Spleen (tissue), 11 donors: Measurements from ENCODE around the gene PPP2R3B. TPM values are rescaled to one million over a fixed set of nuclear protein-coding genes. Genes with fewer than 3 reads are reported as not detected.

Experiments used
- DNase-seq: peaks from one replicate; pipeline ENCODE4 v3.0.0-alpha.2; 2020
- H3K27ac ChIP-seq, 8 donors: fragments of 200-600 bp; sonication (generic) in 7 of 8; 1 replicate in 4 of 8; 2 replicates in 4 of 8; pipeline versions ENCODE4 v1.5.0 to v1.8.0; 2016 to 2021; ENCODE audit warnings: inconsistent platforms in 4 of 8, mild to moderate bottlenecking in 4 of 8, moderate library complexity in 1 of 8
- H3K27me3 ChIP-seq, 7 donors: fragments of 200-600 bp; sonication (generic) in 6 of 7; replicated peaks in 1 of 7; 1 replicate in 4 of 7; 2 replicates in 3 of 7; pipeline versions ENCODE4 v1.5.0 to v1.8.0; 2016 to 2021; ENCODE audit warnings: inconsistent platforms in 3 of 7, mild to moderate bottlenecking in 1 of 7
- H3K36me3 ChIP-seq, 6 donors: fragments of 200-600 bp; sonication (generic) in 5 of 6; 1 replicate in 4 of 6; 2 replicates in 2 of 6; pipeline versions ENCODE4 v1.5.0 to v1.8.0; 2016 to 2021; ENCODE audit warnings: inconsistent platforms in 2 of 6
- H3K4me1 ChIP-seq, 6 donors: fragments of 200-600 bp; sonication (generic) in 5 of 6; 1 replicate in 3 of 6; 2 replicates in 3 of 6; pipeline versions ENCODE4 v1.5.0 to v1.8.0; 2016 to 2021; ENCODE audit warnings: inconsistent platforms in 3 of 6
- H3K4me3 ChIP-seq, 8 donors: fragments of 200-600 bp; sonication (generic) in 7 of 8; 1 replicate in 4 of 8; 2 replicates in 4 of 8; pipeline versions ENCODE4 v1.5.0 to v1.8.0; 2016 to 2021; ENCODE audit warnings: inconsistent platforms in 4 of 8, mild to moderate bottlenecking in 4 of 8, moderate library complexity in 2 of 8
- H3K9me3 ChIP-seq, 8 donors: fragments of 200-600 bp; sonication (generic) in 7 of 8; 1 replicate in 4 of 8; 2 replicates in 4 of 8; pipeline versions ENCODE4 v1.5.0 to v1.8.0; 2016 to 2021; ENCODE audit warnings: inconsistent platforms in 4 of 8
- POLR2A ChIP-seq, 3 donors: fragments of 450-650 bp; IDR thresholded peaks; one replicate each; pipeline ENCODE4 v1.5.1; 2017; ENCODE audit warnings: antibody characterized with exemption in 3 of 3, mild to moderate bottlenecking in 1 of 3
- POLR2AphosphoS5 ChIP-seq, 3 donors: sonication (generic); formaldehyde crosslinking; IDR thresholded peaks; one replicate each; pipeline ENCODE4 v1.5.1; 2017; ENCODE audit warnings: antibody characterized with exemption in 3 of 3
- whole genome bisulfite sequencing, 5 donors: extraction: QIAGEN DNeasy Blood & Tissue Kit in 3 of 5; methylation state at CpG; one replicate each; pipeline versions ENCODE4 v1.1.5 to v1.1.7; 2013 to 2018; 5-methylcytosine and 5-hydroxymethylcytosine counted together
- intact Hi-C: fragments of 100-400 bp; cut with DNase I; formaldehyde crosslinking; loops from one replicate; pipeline ENCODE4 v1.15.0; 2023; ENCODE audit warnings: low total_unique reads
- polyA plus RNA-seq, 3 donors: library from polyadenylated mRNA; stranded (reverse); fragments of 200-250 nt; gene quantifications; one replicate each; pipeline ENCODE4 v1.2.1, GENCODE V29; 2013
- total RNA-seq, 7 donors: library from RNA; depleted of rRNA in 3 of 7; stranded (reverse); fragments of >200 nt in 3 of 7; fragmentation: NEBNext Ultra II Directional in 4 of 7; extraction: Animal tissue kit (Norgen Biotek cat#: 25700) in 4 of 7; gene quantifications; one replicate each; pipeline versions ENCODE4 v1.1.0 to v1.2.1, GENCODE V29; 2016 to 2021
- TF ChIP-seq, protein P1 (sequence below), 11 experiments: fragments of 200-600 bp in 7 of 11; fragments of 450-650 bp in 4 of 11; sonication (generic) in 4 of 11; IDR thresholded peaks in 8 of 11; conservative IDR thresholded peaks in 3 of 11; 1 replicate in 7 of 11; 2 replicates in 4 of 11; pipeline versions ENCODE4 v1.4.0 to v1.8.0; 2016 to 2021; ENCODE audit warnings: antibody characterized with exemption in 11 of 11, inconsistent platforms in 4 of 11, mild to moderate bottlenecking in 1 of 11
- donor health status: healthy with polysubstance abuse.
- donor health status: DM: no; HTN: no; CAD: no; lungs with moderate emphysema.
- donor health status: DM: no; HTN: no; CAD: no.
- donor health status: Bipolar disorder and iron deficiency.
- donor health status: healthy.
- donor health status: DM: no; HTN: no; CAD: no.
- donor health status: DM: yes; HTN: yes; CAD: no.

PPP2R3B gene
- total and polyA plus RNA-seq, 10 donors: 12.6 to 62.2 (median 26.9) TPM

DNA sequence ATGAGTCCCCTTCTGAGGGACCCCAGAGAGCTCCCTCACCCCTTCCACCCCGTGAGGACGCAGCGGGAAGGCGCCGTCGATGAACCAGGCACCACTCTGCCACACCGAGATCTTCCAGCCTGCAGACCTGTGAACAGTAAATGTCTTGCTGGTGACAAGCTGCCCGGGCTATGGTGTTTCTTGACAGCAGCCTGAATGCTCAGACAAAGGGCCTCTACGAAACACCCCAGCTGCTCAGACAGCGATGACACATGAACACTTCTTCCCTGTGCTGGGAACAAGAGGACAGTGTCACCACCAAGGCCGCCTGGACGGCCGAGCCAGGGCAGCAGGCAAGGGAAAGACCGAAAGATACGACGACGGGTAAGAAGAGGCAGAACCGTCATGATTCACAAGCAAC lies 37.5 kb downstream of the PPP2R3B start:
- Histone ChIP-seq H3K27me3 (no peaks in the 10 kb centered on the region), H3K9me3 (no peaks in the 10 kb centered on the region), H3K4me1 (peaks cover 0 to 23% (median 7%) of the 10 kb centered on the region in 6 donors), H3K4me3 (no peak overlapping the region), H3K27ac (peak overlapping the region in 7 of 8 donors; percentile 27 to 83 (median 76)), H3K36me3 (peaks cover 0 to 61% (median 12%) of the 10 kb centered on the region in 6 donors)
- intact Hi-C loops: no loop called here
- WGBS, 5 donors: 66 to 81% (median 76%) methylated on average over 18 of the region's 18 CpGs
- peak; percentile 64 for DNase-seq
- TF ChIP-seq POLR2AphosphoS5 (IDR thresholded peaks at IDR 0.05) (no peak), POLR2A (IDR thresholded peaks at IDR 0.05) (no peak)
- TF ChIP-seq, protein P1, sequence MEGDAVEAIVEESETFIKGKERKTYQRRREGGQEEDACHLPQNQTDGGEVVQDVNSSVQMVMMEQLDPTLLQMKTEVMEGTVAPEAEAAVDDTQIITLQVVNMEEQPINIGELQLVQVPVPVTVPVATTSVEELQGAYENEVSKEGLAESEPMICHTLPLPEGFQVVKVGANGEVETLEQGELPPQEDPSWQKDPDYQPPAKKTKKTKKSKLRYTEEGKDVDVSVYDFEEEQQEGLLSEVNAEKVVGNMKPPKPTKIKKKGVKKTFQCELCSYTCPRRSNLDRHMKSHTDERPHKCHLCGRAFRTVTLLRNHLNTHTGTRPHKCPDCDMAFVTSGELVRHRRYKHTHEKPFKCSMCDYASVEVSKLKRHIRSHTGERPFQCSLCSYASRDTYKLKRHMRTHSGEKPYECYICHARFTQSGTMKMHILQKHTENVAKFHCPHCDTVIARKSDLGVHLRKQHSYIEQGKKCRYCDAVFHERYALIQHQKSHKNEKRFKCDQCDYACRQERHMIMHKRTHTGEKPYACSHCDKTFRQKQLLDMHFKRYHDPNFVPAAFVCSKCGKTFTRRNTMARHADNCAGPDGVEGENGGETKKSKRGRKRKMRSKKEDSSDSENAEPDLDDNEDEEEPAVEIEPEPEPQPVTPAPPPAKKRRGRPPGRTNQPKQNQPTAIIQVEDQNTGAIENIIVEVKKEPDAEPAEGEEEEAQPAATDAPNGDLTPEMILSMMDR (IDR thresholded peaks at IDR 0.05 in 8 of 11, conservative IDR thresholded peaks at IDR 0.05 in 3 of 11): no peak

DNA sequence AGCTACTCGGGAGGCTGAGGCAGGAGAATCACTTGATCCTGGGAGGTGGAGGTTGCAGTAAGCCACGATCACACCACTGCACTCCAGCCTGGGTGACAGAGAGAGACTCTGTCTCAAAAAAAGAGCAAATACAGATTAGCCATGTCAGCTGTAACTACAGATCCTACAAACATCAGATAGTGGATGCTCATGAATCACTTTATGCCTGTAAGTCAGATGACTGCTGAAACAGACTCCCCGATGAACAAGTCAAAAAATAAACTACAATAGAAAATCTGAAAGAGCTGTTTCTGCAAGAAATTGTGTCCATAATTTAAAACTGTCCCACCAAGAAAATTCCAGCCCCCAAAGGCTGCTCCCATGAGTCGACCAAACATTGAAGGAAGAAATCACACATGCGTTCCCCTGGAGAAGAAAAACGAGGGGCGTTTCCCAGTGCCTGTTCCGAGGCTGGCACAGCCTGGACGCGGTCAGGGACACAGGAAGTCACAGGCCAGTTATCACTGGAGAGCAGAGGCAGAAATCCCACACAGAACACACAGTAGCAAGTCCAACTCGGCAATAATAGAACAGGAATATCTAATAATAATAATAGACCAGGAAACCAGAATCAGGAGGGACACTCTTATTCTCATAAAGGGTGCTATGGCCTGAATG lies 38.1 kb downstream of the PPP2R3B start:
- Histone ChIP-seq H3K27me3 (no peaks in the 10 kb centered on the region), H3K27ac (peak overlapping the region in 6 of 8 donors; percentile 60 to 83 (median 77)), H3K4me1 (peaks cover 0 to 23% (median 7%) of the 10 kb centered on the region in 6 donors), H3K36me3 (peaks cover 0 to 62% (median 12%) of the 10 kb centered on the region in 6 donors), H3K9me3 (no peaks in the 10 kb centered on the region), H3K4me3 (no peak overlapping the region)
- TF ChIP-seq, protein P1 (IDR thresholded peaks at IDR 0.05 in 8 of 11, conservative IDR thresholded peaks at IDR 0.05 in 3 of 11): no peak
- TF ChIP-seq POLR2A (IDR thresholded peaks at IDR 0.05): no peak
- TF ChIP-seq POLR2AphosphoS5 (IDR thresholded peaks at IDR 0.05): peak in 2 of 3 donors; percentile 70 to 74
- intact Hi-C loops: no loop called here
- WGBS, 5 donors: 66 to 77% (median 73%) methylated on average over 11 of the region's 11 CpGs
- peak; percentile 81 for DNase-seq

DNA sequence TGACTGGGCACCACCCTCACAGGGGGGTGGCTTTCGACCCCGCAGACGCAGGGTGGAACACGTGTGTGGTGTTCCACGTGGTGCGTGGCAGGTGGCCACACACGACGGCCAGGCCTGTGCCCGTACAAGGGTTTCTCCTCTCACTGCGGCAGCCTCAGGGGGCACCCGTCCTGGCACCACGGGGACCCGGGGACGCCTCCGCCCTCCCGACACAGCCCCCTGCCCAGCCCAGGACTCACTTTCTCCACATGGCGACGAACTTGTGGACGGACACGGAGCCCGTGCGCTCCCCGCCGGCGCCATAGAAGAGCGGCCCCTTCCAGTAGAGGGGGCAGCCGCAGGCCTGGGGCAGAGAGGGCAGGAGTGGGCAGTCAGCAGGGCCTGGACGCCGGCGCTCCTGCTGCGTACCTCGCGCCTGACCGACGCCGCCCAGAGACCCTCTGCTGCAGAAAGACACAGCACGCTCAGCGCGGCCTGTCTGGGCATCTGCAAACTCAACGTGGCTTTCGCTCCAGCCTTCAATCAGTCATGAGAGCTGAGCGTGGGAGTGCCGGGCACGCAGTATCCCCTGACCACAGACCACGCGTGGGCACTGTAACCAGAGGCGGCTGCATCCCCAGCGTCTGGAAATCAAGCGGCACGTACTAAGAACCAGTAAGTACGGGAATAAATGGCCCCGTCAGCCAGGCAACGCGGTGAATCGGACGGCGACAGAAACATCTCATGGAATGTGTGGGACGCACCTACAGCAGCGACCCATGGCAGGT lies 39.2 kb downstream of the PPP2R3B start:
- peak; percentile 69 for DNase-seq
- Histone ChIP-seq H3K27me3 (no peaks in the 10 kb centered on the region), H3K36me3 (peaks cover 0 to 57% (median 12%) of the 10 kb centered on the region in 6 donors), H3K27ac (no peak overlapping the region), H3K4me1 (peaks cover 0 to 23% (median 7%) of the 10 kb centered on the region in 6 donors), H3K9me3 (no peaks in the 10 kb centered on the region), H3K4me3 (no peak overlapping the region)
- TF ChIP-seq POLR2AphosphoS5 (IDR thresholded peaks at IDR 0.05) (no peak), POLR2A (IDR thresholded peaks at IDR 0.05) (no peak)
- TF ChIP-seq, protein P1 (IDR thresholded peaks at IDR 0.05 in 8 of 11, conservative IDR thresholded peaks at IDR 0.05 in 3 of 11): no peak
- 96 to 97% (median 97%) methylated on average over 42 to 59 of the region's 59 CpGs for WGBS, 5 donors
- intact Hi-C loops: no loop called here
